Mucosa of descending colon (tissue), 3 donors: ENCODE measurements around the gene SYT8. TPM values are rescaled to one million over a fixed set of nuclear protein-coding genes. Genes with fewer than 3 reads are reported as not detected.

Experiments used
- ATAC-seq: fragments of 200-7000 bp; cut with Tn5 transposase; one replicate; pipeline ENCODE4 v1.9.1; 2020; ENCODE audit warnings: mild to moderate bottlenecking, moderate library complexity
- DNase-seq, 3 donors: peaks; one replicate each; pipeline ENCODE4 v3.0.0-alpha.2; 2020
- H3K36me3 ChIP-seq: fragments of 200-600 bp; one replicate; pipeline ENCODE4 v1.8.0; 2021; ENCODE audit warnings: low read depth, mild to moderate bottlenecking
- H3K4me1 ChIP-seq: fragments of 200-600 bp; one replicate; pipeline ENCODE4 v1.8.0; 2021; ENCODE audit warnings: low read depth, mild to moderate bottlenecking
- H3K4me3 ChIP-seq: fragments of 200-600 bp; one replicate; pipeline ENCODE4 v1.8.0; 2021; ENCODE audit warnings: mild to moderate bottlenecking
- H3K9me3 ChIP-seq: fragments of 200-600 bp; one replicate; pipeline ENCODE4 v1.8.0; 2021; ENCODE audit warnings: mild to moderate bottlenecking
- intact Hi-C, 2 donors: fragments of 100-400 bp; cut with DNase I in 1 of 2; cut with micrococcal nuclease in 1 of 2; formaldehyde crosslinking; loops; one replicate each; pipeline versions ENCODE4 v1.11.0 to v1.11.1; 2022; cut with DNase I, micrococcal nuclease
- total RNA-seq, 3 donors: library from RNA; stranded (reverse); fragmentation: NEBNext Ultra II Directional in 2 of 3; extraction: Animal tissue kit (Norgen Biotek cat#: 25700) in 2 of 3; gene quantifications; one replicate each; pipeline versions ENCODE4 v1.2.1 to v1.2.4, GENCODE V29; 2021 to 2023
- TF ChIP-seq, protein P1 (sequence below): fragments of 200-600 bp; IDR thresholded peaks from one replicate; pipeline ENCODE4 v1.8.0; 2022; ENCODE audit warnings: antibody characterized with exemption, mild to moderate bottlenecking
- donor health status: DM: no; HTN: no; CAD: no; lungs with moderate emphysema.
- donor health status: DM: no; HTN: no; CAD: no.
- donor health status: DM: no; HTN: yes; CAD: no.

The SYT8 gene
- total RNA-seq, 3 donors from 2014 or later: 0.98 to 2.4 (median 2.1) TPM

DNA sequence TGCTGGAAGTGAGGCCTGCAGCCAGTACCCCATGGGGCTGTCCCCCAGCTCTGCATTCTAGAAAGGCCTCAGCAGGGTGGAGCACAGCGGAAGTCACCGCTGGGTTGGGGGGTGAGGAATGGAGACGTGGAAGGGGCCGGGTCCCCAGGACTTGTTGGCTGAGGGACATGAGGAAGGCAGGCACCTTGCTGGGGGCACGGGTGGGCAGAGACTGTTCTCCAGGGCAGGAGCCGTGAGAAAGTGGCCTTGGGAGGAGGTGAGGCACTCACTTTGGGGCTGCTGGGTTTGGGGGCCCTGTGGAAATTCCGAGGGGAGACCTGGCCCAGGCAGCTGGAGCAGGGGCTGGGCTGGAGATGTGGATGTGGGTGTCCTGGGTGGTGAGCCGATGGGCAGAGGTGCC, 9.0 kb downstream of the SYT8 start:
- no peaks in the 10 kb centered on the region for H3K9me3 ChIP-seq
- TF ChIP-seq, protein P1, sequence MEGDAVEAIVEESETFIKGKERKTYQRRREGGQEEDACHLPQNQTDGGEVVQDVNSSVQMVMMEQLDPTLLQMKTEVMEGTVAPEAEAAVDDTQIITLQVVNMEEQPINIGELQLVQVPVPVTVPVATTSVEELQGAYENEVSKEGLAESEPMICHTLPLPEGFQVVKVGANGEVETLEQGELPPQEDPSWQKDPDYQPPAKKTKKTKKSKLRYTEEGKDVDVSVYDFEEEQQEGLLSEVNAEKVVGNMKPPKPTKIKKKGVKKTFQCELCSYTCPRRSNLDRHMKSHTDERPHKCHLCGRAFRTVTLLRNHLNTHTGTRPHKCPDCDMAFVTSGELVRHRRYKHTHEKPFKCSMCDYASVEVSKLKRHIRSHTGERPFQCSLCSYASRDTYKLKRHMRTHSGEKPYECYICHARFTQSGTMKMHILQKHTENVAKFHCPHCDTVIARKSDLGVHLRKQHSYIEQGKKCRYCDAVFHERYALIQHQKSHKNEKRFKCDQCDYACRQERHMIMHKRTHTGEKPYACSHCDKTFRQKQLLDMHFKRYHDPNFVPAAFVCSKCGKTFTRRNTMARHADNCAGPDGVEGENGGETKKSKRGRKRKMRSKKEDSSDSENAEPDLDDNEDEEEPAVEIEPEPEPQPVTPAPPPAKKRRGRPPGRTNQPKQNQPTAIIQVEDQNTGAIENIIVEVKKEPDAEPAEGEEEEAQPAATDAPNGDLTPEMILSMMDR: no peak
- H3K4me3 ChIP-seq: no peak overlapping the region
- no peak for ATAC-seq
- intact Hi-C loops: no loop called here
- no peak for DNase-seq
- H3K4me1 ChIP-seq: no peaks in the 10 kb centered on the region
- H3K36me3 ChIP-seq: no peaks in the 10 kb centered on the region

- DNase-seq: peak; percentile 35 to 85 (median 56)
- Histone ChIP-seq H3K9me3 (no peaks in the 10 kb centered on the region), H3K4me1 (no peaks in the 10 kb centered on the region), H3K36me3 (no peaks in the 10 kb centered on the region), H3K4me3 (no peak overlapping the region)
- peak; percentile 78 for ATAC-seq
- intact Hi-C loops: no loop called here
- TF ChIP-seq, protein P1: no peak
These were observed 9.7 kb downstream of the SYT8 start for GRCh38 chr11:1844221-1845094.

GRCh38 chr11:1845095-1845429, 10.3 kb downstream of the SYT8 start:
- H3K4me3 ChIP-seq: no peak overlapping the region
- no peaks in the 10 kb centered on the region for H3K36me3 ChIP-seq
- TF ChIP-seq, protein P1: no peak
- no peak for ATAC-seq
- intact Hi-C loops: no loop called here
- no peaks in the 10 kb centered on the region for H3K4me1 ChIP-seq
- no peak for DNase-seq
- H3K9me3 ChIP-seq: no peaks in the 10 kb centered on the region

GRCh38 chr11:1845561-1846452, 11.0 kb downstream of the SYT8 start:
- Histone ChIP-seq H3K4me3 (no peak overlapping the region), H3K4me1 (no peaks in the 10 kb centered on the region), H3K36me3 (no peaks in the 10 kb centered on the region), H3K9me3 (no peaks in the 10 kb centered on the region)
- TF ChIP-seq, protein P1: no peak
- ATAC-seq (no peak), DNase-seq (peak in 2 of 3 donors; percentile 23 to 52)
- intact Hi-C loops: no loop called here

DNA sequence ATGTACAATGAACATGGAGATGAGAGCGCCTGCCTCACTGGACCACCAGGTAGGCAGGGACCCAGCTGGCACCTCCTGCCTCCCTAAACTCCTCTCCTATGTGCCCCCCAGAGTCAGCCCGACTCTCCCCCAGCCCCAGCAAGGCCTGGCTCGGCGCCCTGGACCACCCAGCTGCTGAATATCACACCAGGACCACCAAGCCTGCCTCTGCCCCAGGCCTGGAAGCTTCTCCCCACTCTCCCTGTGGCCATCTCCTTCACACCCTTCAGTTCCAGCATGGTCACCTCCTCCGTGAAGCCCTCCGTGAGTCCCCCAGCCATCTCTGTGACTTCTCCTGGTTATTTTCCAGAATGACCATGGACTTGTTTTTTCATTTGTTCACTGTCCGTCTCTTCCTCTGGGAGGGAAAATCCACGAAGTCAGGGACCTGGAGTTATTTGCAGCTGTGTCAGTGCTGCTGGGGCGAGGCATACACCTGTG, 11.7 kb downstream of the SYT8 start:
- TF ChIP-seq, protein P1: no peak
- intact Hi-C loops: no loop called here
- DNase-seq (peak in 2 of 3 donors; percentile 18 to 51), ATAC-seq (no peak)
- no peak overlapping the region for H3K4me3 ChIP-seq
- no peaks in the 10 kb centered on the region for H3K36me3 ChIP-seq
- H3K9me3 ChIP-seq: no peaks in the 10 kb centered on the region
- H3K4me1 ChIP-seq: no peaks in the 10 kb centered on the region
